H1 (cell line): ENCODE data around the gene POLR2F. TPM values are rescaled to one million over a fixed set of nuclear protein-coding genes. Genes with fewer than 3 reads are reported as not detected.

Experiments
- CTCF ChIA-PET: fragments of 300-600 bp; sonication (Branson Sonifier 250); formaldehyde crosslinking; loops from one replicate; lab custom pipeline; 2021; ENCODE audit not compliant: partially characterized antibody; lab: Charles Lee
- POLR2A ChIA-PET: fragments of 300-600 bp; sonication (Branson Sonifier 250); formaldehyde crosslinking; loops from one replicate; lab custom pipeline; 2021; ENCODE audit warnings: inconsistent platforms; ENCODE audit not compliant: partially characterized antibody; lab: Charles Lee
- DNase-seq, 2 experiments: peaks; one replicate each; pipeline versions ENCODE4 v3.0.0 to v3.0.0-alpha.2; 2010 to 2022; ENCODE audit warnings: low spot score in 2 of 2, low read depth in 1 of 2, mixed read lengths in 1 of 2
- FAIRE-seq: peaks from 2 replicates; lab custom pipeline; 2011; peaks lifted over from hg19 to GRCh38; lab: Jason Lieb, UNC
- H2AFZ ChIP-seq: 2 replicates; pipeline ENCODE4 v1.8.1; 2012; ENCODE audit warnings: low read length, inconsistent platforms
- H2AK5ac ChIP-seq: 2 replicates; pipeline ENCODE4 v1.6.1; 2013; ENCODE audit warnings: low read depth, low read length
- H2BK120ac ChIP-seq: replicated peaks from 2 replicates; pipeline ENCODE3; 2013; ENCODE audit warnings: low read depth, low read length, inconsistent platforms
- H2BK12ac ChIP-seq: 2 replicates; pipeline ENCODE4 v1.6.1; 2013; ENCODE audit warnings: low read depth, low read length
- H2BK15ac ChIP-seq: 2 replicates; pipeline ENCODE4 v1.6.1; 2013; ENCODE audit warnings: low read length
- H2BK20ac ChIP-seq: 2 replicates; pipeline ENCODE4 v1.6.1; 2013; ENCODE audit warnings: low read length
- H2BK5ac ChIP-seq: 2 replicates; pipeline ENCODE4 v1.6.1; 2013; ENCODE audit warnings: low read depth, low read length
- H3K14ac ChIP-seq: 2 replicates; pipeline ENCODE4 v1.6.1; 2013; ENCODE audit warnings: inconsistent platforms; ENCODE audit not compliant: insufficient read length
- H3K18ac ChIP-seq: 2 replicates; pipeline ENCODE4 v1.6.1; 2013; ENCODE audit warnings: low read length; ENCODE audit errors: extremely low read depth
- H3K23ac ChIP-seq: 2 replicates; pipeline ENCODE4 v1.6.1; 2013; ENCODE audit warnings: inconsistent platforms; ENCODE audit not compliant: insufficient read length
- H3K23me2 ChIP-seq: 2 replicates; pipeline ENCODE4 v1.6.1; 2013; ENCODE audit warnings: low read depth, low read length
- H3K27ac ChIP-seq: 2 replicates; pipeline ENCODE4 v1.6.1; 2011; ENCODE audit warnings: low read depth, low read length, inconsistent platforms
- H3K27me3 ChIP-seq, 4 experiments: replicated peaks in 1 of 4; 1 replicate in 1 of 4; 2 replicates in 3 of 4; pipeline versions ENCODE4 v1.6.1 to v1.8.1; 2011 to 2013; ENCODE audit warnings: low read length in 3 of 4, mild to moderate bottlenecking in 3 of 4, inconsistent platforms in 2 of 4, mixed read lengths in 2 of 4, moderate library complexity in 1 of 4; ENCODE audit not compliant: control insufficient read depth in 3 of 4, insufficient read depth in 3 of 4; ENCODE audit errors: extremely low read depth in 1 of 4
- H3K36me3 ChIP-seq, 4 experiments: 2 replicates each; pipeline versions ENCODE4 v1.6.1 to v1.8.1; 2011 to 2013; ENCODE audit warnings: mild to moderate bottlenecking in 4 of 4, low read length in 3 of 4, moderate library complexity in 2 of 4, control low read depth in 1 of 4, inconsistent platforms in 1 of 4; ENCODE audit not compliant: insufficient read depth in 4 of 4, control insufficient read depth in 2 of 4
- H3K4ac ChIP-seq: replicated peaks from 2 replicates; pipeline ENCODE3; 2013; ENCODE audit warnings: low read length, low read depth, mixed read lengths, inconsistent platforms; ENCODE audit not compliant: insufficient read length
- H3K4me1 ChIP-seq, 4 experiments: replicated peaks in 1 of 4; 1 replicate in 1 of 4; 2 replicates in 3 of 4; pipeline versions ENCODE4 v1.6.1 to v1.8.1; 2011 to 2013; ENCODE audit warnings: low read length in 3 of 4, inconsistent platforms in 2 of 4, mixed read lengths in 1 of 4; ENCODE audit not compliant: insufficient read depth in 4 of 4, control insufficient read depth in 3 of 4
- H3K4me2 ChIP-seq, 2 experiments: 2 replicates each; pipeline versions ENCODE4 v1.6.1 to v1.8.1; 2011 to 2013; ENCODE audit warnings: low read depth in 2 of 2, low read length in 2 of 2, control low read depth in 1 of 2, inconsistent platforms in 1 of 2, mild to moderate bottlenecking in 1 of 2; ENCODE audit not compliant: insufficient read depth in 1 of 2
- H3K4me3 ChIP-seq, 4 experiments: fragments of 200-600, 300-600 bp in 1 of 4; sonication (generic), shearing (Covaris generic), sonication (Bioruptor Twin) in 1 of 4; 2 replicates each; pipeline versions ENCODE4 v1.5.1 to v1.8.1; 2011 to 2016; ENCODE audit warnings: low read length in 4 of 4, low read depth in 3 of 4, control low read depth in 2 of 4, inconsistent platforms in 2 of 4, mild to moderate bottlenecking in 2 of 4, mixed read lengths in 1 of 4, moderate library complexity in 1 of 4; ENCODE audit not compliant: insufficient read depth in 2 of 4; ENCODE audit errors: extremely low read depth in 1 of 4
- H3K56ac ChIP-seq: replicated peaks from 2 replicates; pipeline ENCODE3; 2013; ENCODE audit warnings: low read depth, mild to moderate bottlenecking, mixed read lengths, low read length, inconsistent platforms; ENCODE audit not compliant: insufficient read length
- H3K79me1 ChIP-seq: 2 replicates; pipeline ENCODE4 v1.6.1; 2013; ENCODE audit warnings: low read depth, low read length, control low read depth
- H3K79me2 ChIP-seq, 2 experiments: 2 replicates each; pipeline versions ENCODE4 v1.6.1 to v1.8.1; 2012 to 2013; ENCODE audit warnings: low read length in 2 of 2, mild to moderate bottlenecking in 2 of 2, inconsistent platforms in 1 of 2; ENCODE audit not compliant: insufficient read depth in 2 of 2, control insufficient read depth in 1 of 2
- H3K9ac ChIP-seq, 4 experiments: replicated peaks in 1 of 4; 1 replicate in 1 of 4; 2 replicates in 3 of 4; pipeline versions ENCODE4 v1.6.1 to v1.8.1; 2011 to 2013; ENCODE audit warnings: low read depth in 3 of 4, low read length in 3 of 4, control low read depth in 2 of 4, mild to moderate bottlenecking in 2 of 4, moderate library complexity in 2 of 4, inconsistent platforms in 1 of 4; ENCODE audit errors: extremely low read depth in 1 of 4
- H3K9me3 ChIP-seq, 2 experiments: 2 replicates each; pipeline versions ENCODE4 v1.6.1 to v1.8.1; 2012 to 2013; ENCODE audit warnings: mild to moderate bottlenecking in 2 of 2, moderate library complexity in 2 of 2, control low read depth in 1 of 2, inconsistent platforms in 1 of 2, low read depth in 1 of 2, low read length in 1 of 2, mixed read lengths in 1 of 2; ENCODE audit not compliant: insufficient read depth in 2 of 2
- H4K20me1 ChIP-seq, 2 experiments: replicated peaks in 1 of 2; 2 replicates each; pipeline versions ENCODE3 to v1.8.1; 2011 to 2013; ENCODE audit warnings: inconsistent platforms in 2 of 2, low read length in 2 of 2, mild to moderate bottlenecking in 1 of 2; ENCODE audit not compliant: insufficient read depth in 2 of 2, control insufficient read depth in 1 of 2
- H4K5ac ChIP-seq: 2 replicates; pipeline ENCODE4 v1.6.1; 2013; ENCODE audit warnings: low read length, low read depth, mixed read lengths, inconsistent platforms; ENCODE audit not compliant: insufficient read length
- H4K8ac ChIP-seq: 2 replicates; pipeline ENCODE4 v1.8.0; 2013; ENCODE audit warnings: mild to moderate bottlenecking, moderate library complexity, low read length, inconsistent platforms; ENCODE audit not compliant: insufficient read depth; ENCODE audit errors: extremely low read depth
- H4K91ac ChIP-seq: replicated peaks from 2 replicates; pipeline ENCODE3; 2013; ENCODE audit warnings: low read length, mixed read lengths, inconsistent platforms; ENCODE audit not compliant: insufficient read length
- CBX5 ChIP-seq: fragments of 300-800, 300-1000 bp; sonication (generic); IDR thresholded peaks from 2 replicates; pipeline ENCODE4 v1.7.1; 2016; ENCODE audit warnings: antibody characterized with exemption, low read length, low read depth
- CEBPB ChIP-seq: IDR thresholded peaks from 2 replicates; pipeline ENCODE4 v1.6.1; 2012; ENCODE audit warnings: low read depth, low read length
- CTBP2 ChIP-seq: IDR thresholded peaks from 2 replicates; pipeline ENCODE4 v1.7.0; 2011; ENCODE audit warnings: borderline replicate concordance, mild to moderate bottlenecking, moderate library complexity, mixed read lengths, low read length; ENCODE audit not compliant: insufficient read depth, insufficient read length
- GABPA ChIP-seq: IDR thresholded peaks from 2 replicates; pipeline ENCODE4 v1.6.1; 2011; ENCODE audit warnings: mild to moderate bottlenecking, low read length, moderate library complexity, borderline replicate concordance; ENCODE audit not compliant: insufficient read depth
- HDAC6 ChIP-seq: IDR thresholded peaks from one replicate; pipeline ENCODE4 v1.7.1; 2012; ENCODE audit warnings: low read depth, mild to moderate bottlenecking, inconsistent platforms, low read length, moderate library complexity
- JUN ChIP-seq: IDR thresholded peaks from 2 replicates; pipeline ENCODE4 v1.6.1; 2011; ENCODE audit warnings: low read depth, mild to moderate bottlenecking, improper control_type of control experiment, low read length
- POLR2A ChIP-seq, 2 experiments: IDR thresholded peaks; 1 replicate in 1 of 2; 2 replicates in 1 of 2; pipeline ENCODE4 v1.6.1; 2011; ENCODE audit warnings: low read depth in 2 of 2, low read length in 2 of 2, mild to moderate bottlenecking in 2 of 2; ENCODE audit errors: control extremely low read depth in 1 of 2
- POLR2AphosphoS5 ChIP-seq: IDR thresholded peaks from 2 replicates; pipeline ENCODE4 v1.6.1; 2011; ENCODE audit warnings: low read depth, low read length
- RFX5 ChIP-seq: IDR thresholded peaks from 2 replicates; pipeline ENCODE4 v1.6.1; 2011; ENCODE audit warnings: low read depth, low read length, improper control_type of control experiment, borderline replicate concordance
- SUZ12 ChIP-seq: fragments of 200-600 bp; sonication (generic); IDR thresholded peaks from 2 replicates; pipeline ENCODE4 v1.6.1; 2012; ENCODE audit warnings: mild to moderate bottlenecking, inconsistent platforms, low read length, moderate library complexity, mixed read lengths
- TAF7 ChIP-seq: optimal IDR thresholded peaks from 2 replicates; pipeline ENCODE3; 2011; ENCODE audit warnings: low read depth, mild to moderate bottlenecking, inconsistent platforms, low read length, moderate library complexity, borderline replicate concordance
- TCF12 ChIP-seq: IDR thresholded peaks from 2 replicates; pipeline ENCODE4 v1.6.1; 2011; ENCODE audit warnings: low read depth, mild to moderate bottlenecking, low read length
- TEAD4 ChIP-seq: IDR thresholded peaks from 2 replicates; pipeline ENCODE4 v1.6.1; 2012; ENCODE audit warnings: low read depth, low read length, inconsistent platforms, mixed read lengths
- ZNF274 ChIP-seq: IDR thresholded peaks from 2 replicates; pipeline ENCODE4 v1.7.0; 2012; ENCODE audit warnings: low read length, borderline replicate concordance; ENCODE audit errors: extremely low read depth
- WGBS, 2 experiments: shearing (Covaris generic) in 1 of 2; methylation state at CpG; one replicate each; pipeline versions ENCODE4 v1.1.6 to v1.1.7; 2013 to 2015; ENCODE audit warnings: low lambda C conversion rate in 2 of 2, mixed read lengths in 2 of 2, inconsistent platforms in 1 of 2, low coverage in 1 of 2, missing lambda C conversion rate in 1 of 2; ENCODE audit not compliant: insufficient replicate concordance in 2 of 2, insufficient coverage in 1 of 2, insufficient read length in 1 of 2; ENCODE audit errors: extremely low coverage in 1 of 2, missing lambda C conversion rate in 1 of 2; 5-methylcytosine and 5-hydroxymethylcytosine counted together
- polyA plus RNA-seq, 7 experiments: library from polyadenylated mRNA; depleted of rRNA in 3 of 7; stranded (reverse) in 5 of 7; unstranded in 2 of 7; fragments of >200 nt in 5 of 7; fragments of 200-250 nt in 2 of 7; gene quantifications; 1 replicate in 5 of 7; 2 replicates in 1 of 7; 4 replicates in 1 of 7; pipeline versions ENCODE4 v1.2.1 to v1.2.3, GENCODE V29; 2011 to 2013; ENCODE audit warnings: missing spikeins in 2 of 7, mixed read lengths in 2 of 7
- total RNA-seq: library from RNA; stranded (reverse); fragmentation: NEBNext Ultra II Directional; extraction: Animal tissue kit (Norgen Biotek cat#: 25700); gene quantifications from 2 replicates; pipeline ENCODE4 v1.2.1, GENCODE V29; 2021

POLR2F gene
- total and polyA plus RNA-seq, 2 of the 8 experiments (the other 6 are each of a cell fraction or from before 2014, with no cell fraction given) = 150 to 176 TPM

DNA sequence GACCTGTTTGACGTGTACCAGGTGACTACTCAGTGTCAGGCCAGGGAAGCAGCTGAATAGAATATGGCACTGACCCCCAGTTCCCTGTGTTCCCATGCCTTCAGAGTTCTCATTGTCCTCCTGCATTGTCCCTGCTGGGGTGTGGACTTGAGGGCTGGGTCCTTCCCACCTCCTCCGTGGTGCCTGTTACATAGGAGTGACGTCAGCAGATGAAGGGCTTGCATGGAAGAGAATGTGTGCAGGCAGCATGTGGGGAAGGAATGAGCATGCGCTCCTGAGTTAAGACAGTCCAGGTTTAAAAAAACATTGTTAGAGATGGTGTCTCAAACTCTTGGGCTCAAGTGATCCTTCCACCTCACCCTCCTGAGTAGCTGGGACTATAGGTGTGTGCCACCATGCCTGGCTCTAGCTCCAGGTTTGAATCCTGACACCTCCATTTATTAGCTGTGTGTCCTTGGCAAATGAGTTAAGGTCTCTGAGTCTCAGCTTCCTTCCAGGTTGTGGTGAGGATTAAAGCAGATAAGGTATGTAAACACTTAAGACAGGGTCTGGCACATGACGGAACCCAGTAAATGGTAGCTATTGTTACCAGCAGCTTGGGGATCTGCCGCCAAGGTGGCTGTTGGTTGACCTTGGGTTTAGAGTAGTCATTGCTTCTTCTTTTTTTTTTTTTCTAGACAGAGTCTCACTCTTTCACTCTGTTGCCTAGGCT lies 38.4 kb downstream of the POLR2F start:
- Histone ChIP-seq H4K8ac (no peak overlapping the region), H2BK20ac (no peak overlapping the region), H3K27ac (no peak overlapping the region), H3K14ac (no peak overlapping the region), H2BK120ac (no peak overlapping the region), H3K23me2 (no peaks in the 10 kb centered on the region), H2BK15ac (no peak overlapping the region), H3K36me3 (no peaks in the 10 kb centered on the region; a peak in 1 of 8 replicates), H3K23ac (no peak overlapping the region), H3K79me1 (no peaks in the 10 kb centered on the region), H4K91ac (no peak overlapping the region), H2BK12ac (no peak overlapping the region), H4K20me1 (no peaks in the 10 kb centered on the region), H2AK5ac (no peak overlapping the region), H3K27me3 (no peaks in the 10 kb centered on the region; a peak in 1 of 7 replicates), H3K4me3 (no peak overlapping the region), H3K18ac (no peak overlapping the region), H4K5ac (no peak overlapping the region), H2BK5ac (no peak overlapping the region), H3K4ac (no peak overlapping the region), H3K9ac (no peak overlapping the region), H3K4me2 (no peak overlapping the region), H2AFZ (no peak overlapping the region), H3K9me3 (no peaks in the 10 kb centered on the region), H3K4me1 (peaks cover 0 to 5% (median 1%) of the 10 kb centered on the region in 4 experiments; a peak in 2 of 7 replicates), H3K79me2 (no peaks in the 10 kb centered on the region), H3K56ac (no peak overlapping the region)
- DNase-seq (no peak), FAIRE-seq (no peak)
- POLR2A ChIA-PET = interaction anchor here (1.4 kb wide), 2 partner anchors 7 to 8 kb away, joined by 4 to 7 read pairs; partner anchors contain the start of gene SOX10
- 90% methylated on average over 6 of the region's 6 CpGs; no CpG with 5 or more reads in 1 of the 2 experiments for WGBS, 2 experiments
- CTCF ChIA-PET = interaction anchor here (1.9 to 4.3 kb wide), 2 partner anchors 8 to 11 kb away, joined by 8 to 20 read pairs; partner anchors contain the start of gene SOX10
- no peak for TF ChIP-seq CTBP2
- no peak for TF ChIP-seq JUN
- no peak for TF ChIP-seq POLR2A (IDR thresholded peaks at IDR 0.05; ENCODE audit: control extremely low read depth in 1 of 2, low read depth in 2 of 2, low read length in 2 of 2)
- TF ChIP-seq SUZ12 = no peak
- no peak for TF ChIP-seq HDAC6
- no peak for TF ChIP-seq TCF12
- TF ChIP-seq ZNF274 = no peak
- no peak for TF ChIP-seq GABPA
- TF ChIP-seq POLR2AphosphoS5 = no peak
- no peak for TF ChIP-seq TEAD4
- no peak for TF ChIP-seq TAF7
- no peak for TF ChIP-seq RFX5
- no peak for TF ChIP-seq CBX5
- no peak for TF ChIP-seq CEBPB
